Right lobe of liver (tissue), 6 donors: Measurements from ENCODE around the gene RB1. TPM values are rescaled to one million over a fixed set of nuclear protein-coding genes. Genes with fewer than 3 reads are reported as not detected.

Experiments
- ATAC-seq, 4 donors: fragments of 200-7000 bp; cut with Tn5 transposase; one replicate each; pipeline ENCODE4 v1.9.1; 2020; ENCODE audit warnings: mild to moderate bottlenecking in 4 of 4, moderate library complexity in 4 of 4
- DNase-seq, 3 donors: peaks; one replicate each; pipeline ENCODE4 v3.0.0-alpha.2; 2020
- H3K27ac ChIP-seq, 3 donors: fragments of 200-600 bp; one replicate each; pipeline ENCODE4 v1.8.0; 2022
- H3K27me3 ChIP-seq, 2 donors: fragments of 200-600 bp; one replicate each; pipeline ENCODE4 v1.8.0; 2022
- H3K36me3 ChIP-seq, 4 donors: fragments of 200-600 bp; sonication (generic) in 1 of 4; one replicate each; pipeline versions ENCODE4 v1.5.1 to v1.8.0; 2017 to 2022; ENCODE audit warnings: control low read depth in 1 of 4
- H3K4me1 ChIP-seq, 4 donors: fragments of 200-600 bp; sonication (generic) in 1 of 4; one replicate each; pipeline versions ENCODE4 v1.5.1 to v1.8.0; 2017 to 2022; ENCODE audit warnings: control low read depth in 1 of 4
- H3K4me3 ChIP-seq, 3 donors: fragments of 200-600 bp; one replicate each; pipeline ENCODE4 v1.8.0; 2022
- H3K9me3 ChIP-seq, 4 donors: fragments of 200-600 bp; sonication (generic) in 1 of 4; one replicate each; pipeline versions ENCODE4 v1.5.1 to v1.8.0; 2017 to 2022; ENCODE audit warnings: control low read depth in 1 of 4
- CTCF ChIP-seq, 4 donors: fragments of 200-600 bp in 3 of 4; fragments of 450-650 bp in 1 of 4; IDR thresholded peaks; one replicate each; pipeline versions ENCODE4 v1.5.1 to v1.8.0; 2016 to 2022; ENCODE audit warnings: antibody characterized with exemption in 4 of 4, mild to moderate bottlenecking in 2 of 4
- POLR2A ChIP-seq: fragments of 450-650 bp; IDR thresholded peaks from one replicate; pipeline ENCODE4 v1.6.1; 2017; ENCODE audit warnings: antibody characterized with exemption, mild to moderate bottlenecking
- WGBS: methylation state at CpG from one replicate; pipeline ENCODE4 v1.1.6; 2018; ENCODE audit warnings: low coverage, low lambda C conversion rate; ENCODE audit not compliant: insufficient coverage; ENCODE audit errors: missing lambda C conversion rate; 5-methylcytosine and 5-hydroxymethylcytosine counted together
- intact Hi-C, 2 donors: fragments of 100-400 bp; cut with DNase I; formaldehyde crosslinking; loops; one replicate each; pipeline versions ENCODE4 v1.11.2 to v1.14.1; 2022
- total RNA-seq, 6 experiments: library from RNA; depleted of rRNA in 2 of 6; stranded (reverse); fragments of >200 nt in 2 of 6; fragmentation: NEBNext Ultra II Directional in 3 of 6; extraction: Animal tissue kit (Norgen Biotek cat#: 25700) in 3 of 6; gene quantifications; one replicate each; pipeline versions ENCODE4 v1.1.0 to v1.2.4, GENCODE V29; 2016 to 2023
- donor health status: DM: no; HTN: yes; CAD: no.
- donor health status: DM: no; HTN: no; CAD: no.
- donor health status: DM: no; HTN: no; CAD: no.
- donor health status: DM: no; HTN: yes; CAD: no.
- donor health status: DM: no; HTN: yes; CAD: no.

RB1 gene
- total RNA-seq, 6 experiments from 2014 or later = 6.2 to 19.4 (median 12.3) TPM

GRCh38 chr13:48443442-48444208 lies 140.1 kb downstream of the RB1 start:
- WGBS = 71% methylated on average over 1 of the region's 1 CpG

GRCh38 chr13:48446464-48446863 lies 142.9 kb downstream of the RB1 start:
- H3K4me3 ChIP-seq = no peak overlapping the region
- DNase-seq (no peak), ATAC-seq (peak in 2 of 4 donors; percentile 54 to 71)
- H3K4me1 ChIP-seq = no peaks in the 10 kb centered on the region
- TF ChIP-seq POLR2A (no peak), CTCF (IDR thresholded peaks at IDR 0.05) (no peak)
- H3K27me3 ChIP-seq = no peaks in the 10 kb centered on the region
- WGBS = 100% methylated on average over 1 of the region's 1 CpG
- H3K9me3 ChIP-seq = no peaks in the 10 kb centered on the region
- H3K27ac ChIP-seq = no peak overlapping the region
- intact Hi-C loops = no loop called here
- H3K36me3 ChIP-seq = no peaks in the 10 kb centered on the region

More at GRCh38 chr13:48443442-48444208, 140.1 kb downstream of the RB1 start:
- no peaks in the 10 kb centered on the region for H3K27me3 ChIP-seq
- no peak overlapping the region for H3K4me3 ChIP-seq
- H3K4me1 ChIP-seq = no peaks in the 10 kb centered on the region
- H3K36me3 ChIP-seq = no peaks in the 10 kb centered on the region
- TF ChIP-seq POLR2A = no peak
- no peak for TF ChIP-seq CTCF (IDR thresholded peaks at IDR 0.05)
- H3K9me3 ChIP-seq = no peaks in the 10 kb centered on the region
- no peak for DNase-seq
- ATAC-seq = no peak
- no peak overlapping the region for H3K27ac ChIP-seq
- intact Hi-C loops = no loop called here

GRCh38 chr13:48448285-48448958 lies 144.9 kb downstream of the RB1 start:
- WGBS = 70% methylated on average over 3 of the region's 3 CpGs
- Histone ChIP-seq H3K9me3 (no peaks in the 10 kb centered on the region), H3K4me1 (no peaks in the 10 kb centered on the region), H3K36me3 (no peaks in the 10 kb centered on the region), H3K4me3 (no peak overlapping the region), H3K27me3 (no peaks in the 10 kb centered on the region), H3K27ac (peak overlapping the region in 1 of 3 donors; percentile 19)
- DNase-seq = no peak
- TF ChIP-seq CTCF (IDR thresholded peaks at IDR 0.05) = no peak
- TF ChIP-seq POLR2A = no peak
- intact Hi-C loops = no loop called here
- peak in 1 of 4 donors; percentile 13 for ATAC-seq

GRCh38 chr13:48448959-48449614 lies 145.5 kb downstream of the RB1 start:
- Histone ChIP-seq H3K4me1 (no peaks in the 10 kb centered on the region), H3K27ac (peak overlapping the region in 1 of 3 donors; percentile 19), H3K27me3 (no peaks in the 10 kb centered on the region), H3K36me3 (no peaks in the 10 kb centered on the region), H3K9me3 (no peaks in the 10 kb centered on the region), H3K4me3 (no peak overlapping the region)
- intact Hi-C loops = no loop called here
- DNase-seq (no peak), ATAC-seq (peak in 3 of 4 donors; percentile 29 to 69 (median 48))
- no peak for TF ChIP-seq CTCF (IDR thresholded peaks at IDR 0.05)
- TF ChIP-seq POLR2A = no peak
- WGBS = 37% methylated on average over 6 of the region's 6 CpGs
